Activated CD4-positive, CD25-positive, alpha-beta regulatory T cell (primary cell): ENCODE results near the gene ZPR1.
"Not testable (repeated sequence)": the region's sequence is repeated elsewhere in the genome, so short reads cannot be mapped to it uniquely, and the experiment has no call there.

Source experiments
- DNase-seq, 4 experiments: peaks; one replicate each; lab custom pipeline; 2025; lab: John Stamatoyannopoulos, UW

The ZPR1 gene

GRCh38 chr11:116792144-116792868, 4.5 kb upstream of the ZPR1 start:
- DNase-seq = no peak

GRCh38 chr11:116791813-116792143, 4.0 kb upstream of the ZPR1 start, which contains the start of gene APOA5:
Gene APOA5 (minus strand): TSS chr11:116791879. CDS start chr11:116791860, 19 bp downstream.
- DNase-seq = no peak

GRCh38 chr11:116791002-116791812, 3.4 kb upstream of the ZPR1 start:
- peak; percentile 46 to 65 (median 58) for DNase-seq

- no peak for DNase-seq
These were observed 2.6 kb upstream of the ZPR1 start for GRCh38 chr11:116790167-116791001.

- no peak for DNase-seq
These were observed 1.2 kb upstream of the ZPR1 start for GRCh38 chr11:116788975-116789374.

GRCh38 chr11:116788534-116788933, 711 bp upstream of the ZPR1 start:
- DNase-seq = no peak

- DNase-seq = no peak
These were observed 412 bp downstream of the ZPR1 start for GRCh38 chr11:116787436-116787785.

GRCh38 chr11:116786966-116787365, 857 bp downstream of the ZPR1 start:
- DNase-seq = no peak

- DNase-seq = no peak
These were observed 1.5 kb downstream of the ZPR1 start for GRCh38 chr11:116786326-116786725.

- DNase-seq = no peak
These were observed 5.1 kb downstream of the ZPR1 start for GRCh38 chr11:116782728-116783127.

GRCh38 chr11:116778556-116778955, 9.3 kb downstream of the ZPR1 start:
- DNase-seq = no peak

- DNase-seq = no peak
These were observed 10.8 kb downstream of the ZPR1 start for GRCh38 chr11:116777056-116777455.

- DNase-seq = no peak
These were observed 11.3 kb downstream of the ZPR1 start for GRCh38 chr11:116776522-116776984.

- no peak for DNase-seq
These were observed 11.8 kb downstream of the ZPR1 start for GRCh38 chr11:116775975-116776374.

- no peak for DNase-seq
These were observed 13.2 kb downstream of the ZPR1 start for GRCh38 chr11:116774661-116775060.

GRCh38 chr11:116773203-116774097, 14.4 kb downstream of the ZPR1 start:
- no peak for DNase-seq

- DNase-seq = peak; percentile 89 to 92 (median 92)
These were observed 15.2 kb downstream of the ZPR1 start, which contains the start of gene BUD13 for GRCh38 chr11:116772443-116773202. Gene BUD13 (minus strand): TSS chr11:116772987. CDS start chr11:116772964, 23 bp downstream.

GRCh38 chr11:116771935-116772334, 15.9 kb downstream of the ZPR1 start:
- DNase-seq = no peak

- DNase-seq = no peak
These were observed 25.7 kb downstream of the ZPR1 start for GRCh38 chr11:116762132-116762531.

- DNase-seq = not testable (repeated sequence)
These were observed 31.8 kb downstream of the ZPR1 start for GRCh38 chr11:116756044-116756443.
